Dedifferentiated amniotic fluid mesenchymal stem cell (primary cell): ENCODE results near the gene DLAT.
A peak's percentile ranks its signal among the peaks of the same experiment; 100 is the strongest.

Source experiments
- DNase-seq: peaks from one replicate; pipeline ENCODE4 v3.0.0-alpha.2; 2016; ENCODE audit errors: extremely low spot score

DLAT gene

GRCh38 chr11:112024773-112025678 lies at the start of gene DLAT:
Gene DLAT (plus strand): TSS chr11:112025408. CDS start chr11:112025473, 65 bp downstream.
- peak; percentile 56 for DNase-seq

- no peak for DNase-seq
Measured at GRCh38 chr11:111976119-111976766, 49.0 kb upstream of the DLAT start.

GRCh38 chr11:111976767-111977145 lies 48.5 kb upstream of the DLAT start:
- no peak for DNase-seq

- DNase-seq = no peak
Measured at GRCh38 chr11:111977146-111978027, 47.8 kb upstream of the DLAT start.

GRCh38 chr11:111978028-111978771 lies 47.0 kb upstream of the DLAT start:
- DNase-seq = peak; percentile 86

GRCh38 chr11:111980062-111980461 lies 45.1 kb upstream of the DLAT start:
- no peak for DNase-seq

- DNase-seq = no peak
Measured at GRCh38 chr11:111981270-111981669, 43.9 kb upstream of the DLAT start.

GRCh38 chr11:111982019-111982464 lies 43.2 kb upstream of the DLAT start:
- no peak for DNase-seq

GRCh38 chr11:111982541-111983186 lies 42.5 kb upstream of the DLAT start:
- DNase-seq = no peak

- DNase-seq = no peak
Measured at GRCh38 chr11:111983187-111983986, 41.8 kb upstream of the DLAT start.

- DNase-seq = no peak
Measured at GRCh38 chr11:111986589-111986988, 38.6 kb upstream of the DLAT start.

- DNase-seq = no peak
Measured at GRCh38 chr11:111990381-111990780, 34.8 kb upstream of the DLAT start.

GRCh38 chr11:111992206-111992855 lies 32.9 kb upstream of the DLAT start:
- no peak for DNase-seq

GRCh38 chr11:111996129-111996528 lies 29.1 kb upstream of the DLAT start:
- DNase-seq = no peak

GRCh38 chr11:111996669-111997068 lies 28.5 kb upstream of the DLAT start:
- peak; percentile 50 for DNase-seq

GRCh38 chr11:111999111-111999510 lies 26.1 kb upstream of the DLAT start:
- DNase-seq = no peak

GRCh38 chr11:112000703-112001102 lies 24.5 kb upstream of the DLAT start:
- DNase-seq = no peak

- no peak for DNase-seq
Measured at GRCh38 chr11:112002491-112003216, 22.6 kb upstream of the DLAT start.

- DNase-seq = no peak
Measured at GRCh38 chr11:112004389-112004788, 20.8 kb upstream of the DLAT start.
